HG03442 (cell line): ENCODE results near the gene STING1.
A peak's percentile ranks its signal among the peaks of the same experiment; 100 is the strongest.
"Not testable (repeated sequence)": the region's sequence is repeated elsewhere in the genome, so short reads cannot be mapped to it uniquely, and the experiment has no call there.

ENCODE experiments used
- ATAC-seq: cut with Tn5 transposase; IDR thresholded peaks from one replicate; pipeline ENCODE4 v1.9.1; 2021; ENCODE audit warnings: mild to moderate bottlenecking, moderate library complexity; ENCODE audit not compliant: unreplicated experiment

STING1 gene

DNA sequence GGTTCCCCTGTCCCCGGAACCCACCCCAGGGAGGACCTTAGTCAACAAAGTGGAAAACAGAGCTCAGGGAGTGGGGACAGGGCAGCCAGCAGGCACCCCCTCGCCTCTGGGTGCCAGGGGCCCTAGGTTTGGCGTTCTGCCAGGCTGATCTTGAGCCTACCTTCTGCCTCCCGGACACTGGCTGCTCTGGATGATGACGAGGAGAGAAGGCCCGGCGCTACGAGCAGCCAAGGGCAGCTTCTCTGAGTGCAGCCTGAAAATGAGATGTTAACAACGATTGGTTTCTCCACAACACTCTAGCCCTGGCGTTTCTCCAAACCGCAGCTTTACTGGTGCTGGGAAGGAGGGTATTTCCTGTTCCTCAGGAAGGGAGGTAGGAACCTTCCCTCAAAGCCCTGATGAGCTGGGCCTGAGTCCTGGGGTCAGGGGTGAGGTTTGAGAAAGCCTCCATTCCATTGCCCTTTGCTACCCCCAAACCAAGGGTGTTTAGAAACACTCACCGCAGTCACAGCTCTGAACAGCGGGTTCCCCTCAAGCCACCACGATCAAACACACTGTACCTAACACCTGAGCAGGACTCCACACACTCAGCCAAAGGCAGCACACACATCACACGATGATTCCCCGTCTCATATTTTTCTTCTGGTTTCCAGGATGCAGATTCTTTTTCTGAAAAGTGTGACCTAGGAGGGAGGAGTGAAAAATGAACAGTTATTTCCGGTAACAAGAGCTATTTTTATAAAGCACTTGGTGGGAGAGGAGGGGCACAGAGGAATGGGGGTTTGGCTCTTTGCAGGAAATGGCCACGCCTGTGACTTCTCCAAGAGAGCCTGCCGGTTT is at the start of gene STING1:
STING1 (minus strand) TSS at position 709 of the 840 bp plus-strand sequence. CDS start 1,054 bp downstream, outside the sequence.
- ATAC-seq: peak; percentile 50

DNA sequence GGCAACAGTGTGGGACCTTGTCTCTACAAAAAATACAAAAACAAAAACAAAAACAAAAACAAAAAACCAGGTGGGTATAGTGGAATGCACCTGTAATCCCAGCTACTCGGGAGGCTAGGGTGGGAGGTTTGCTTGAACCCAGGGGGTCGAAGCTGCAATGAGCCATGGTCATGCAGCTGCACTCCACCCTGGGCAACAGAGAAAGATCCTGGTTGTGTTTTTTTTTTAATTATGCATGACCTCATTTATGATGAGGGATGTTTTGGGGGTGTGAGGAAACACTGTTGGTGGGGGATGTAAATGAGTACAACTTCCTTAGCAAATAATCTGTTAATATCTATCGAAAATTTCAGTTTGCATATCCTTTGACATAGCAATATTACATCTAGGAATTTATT is 49.2 kb upstream of the STING1 start:
- ATAC-seq: no peak

DNA sequence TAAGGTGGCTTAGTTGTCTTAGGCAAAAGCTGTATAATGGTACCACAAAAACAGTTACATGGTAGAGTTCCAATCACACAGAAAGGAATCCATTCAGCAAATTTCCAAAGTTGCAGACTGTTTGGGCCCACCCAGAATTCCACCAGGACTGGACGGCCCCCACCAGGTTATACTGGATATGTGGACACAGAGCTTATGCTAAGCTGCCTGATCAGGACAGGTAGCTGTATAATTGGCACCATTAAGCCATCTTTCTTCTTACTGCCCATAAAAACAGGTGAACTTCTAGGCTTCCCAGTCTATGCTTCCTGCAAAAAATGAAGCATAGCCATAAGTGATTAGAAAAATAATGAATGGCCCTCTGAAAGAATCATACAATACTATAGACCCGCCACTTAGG is 47.5 kb upstream of the STING1 start:
- not testable (repeated sequence) for ATAC-seq

DNA sequence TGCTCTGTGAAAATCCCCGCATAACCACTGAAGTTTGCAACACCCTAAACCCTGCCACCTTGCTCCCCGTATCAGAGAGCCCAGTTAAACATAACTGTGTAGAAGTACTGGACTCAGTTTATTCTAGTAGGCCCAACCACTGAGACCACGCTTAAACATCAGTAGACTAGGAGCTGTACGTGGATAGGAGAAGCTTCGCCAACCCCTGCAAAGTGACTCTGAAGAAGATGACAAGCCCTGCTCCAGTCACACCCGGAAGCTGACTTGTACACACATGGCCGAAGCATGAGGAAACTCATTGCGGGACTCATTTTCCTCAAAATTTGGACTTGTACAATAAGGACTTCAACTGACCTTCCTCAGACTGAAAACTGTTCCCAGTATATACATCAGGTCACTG is 46.1 kb upstream of the STING1 start:
- not testable (repeated sequence) for ATAC-seq

DNA sequence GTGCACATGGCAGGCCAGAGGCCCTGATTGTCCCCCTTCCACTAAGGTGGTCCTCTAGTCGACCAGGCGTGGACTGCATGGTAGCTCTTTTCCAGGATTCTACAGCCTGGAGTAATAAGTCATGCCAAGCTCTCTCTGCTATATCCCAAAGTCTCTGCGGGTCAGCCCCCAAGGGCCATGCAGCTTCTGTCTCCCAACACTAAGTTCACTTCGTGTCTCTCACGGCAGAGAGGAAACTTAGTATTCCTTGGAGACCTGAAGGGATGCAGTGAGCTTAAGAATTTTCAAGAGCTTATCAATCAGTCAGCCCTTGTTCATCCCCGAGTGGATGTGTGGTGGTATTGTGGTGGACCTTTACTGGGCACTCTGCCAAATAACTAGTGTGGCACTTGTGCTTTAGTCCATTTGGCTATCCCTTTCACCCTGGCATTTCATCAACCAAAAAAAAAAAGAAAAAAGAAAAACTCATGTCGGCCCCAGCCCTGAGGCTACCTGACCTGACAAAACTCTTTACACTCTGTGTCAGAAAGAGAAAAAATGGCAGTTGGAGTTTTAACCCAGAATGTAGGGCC is 45.4 kb upstream of the STING1 start:
- not testable (repeated sequence) for ATAC-seq

DNA sequence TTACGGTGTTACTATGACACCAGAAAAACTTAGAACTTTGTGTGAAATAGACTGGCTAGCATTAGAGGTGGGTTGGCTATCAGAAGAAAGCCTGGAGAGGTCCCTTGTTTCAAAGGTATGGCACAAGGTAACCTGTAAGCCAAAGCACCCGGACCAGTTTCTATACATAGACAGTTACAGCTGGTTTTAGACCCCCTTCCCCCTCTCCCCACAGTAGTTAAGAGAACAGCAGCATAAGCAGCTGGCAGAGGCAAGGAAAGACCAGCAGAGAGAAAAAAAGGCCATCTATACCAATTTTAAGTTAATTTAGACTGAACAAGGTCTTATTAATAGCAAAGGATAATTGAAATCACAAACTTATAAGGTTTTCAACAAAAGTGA is 44.5 kb upstream of the STING1 start:
- not testable (repeated sequence) for ATAC-seq

DNA sequence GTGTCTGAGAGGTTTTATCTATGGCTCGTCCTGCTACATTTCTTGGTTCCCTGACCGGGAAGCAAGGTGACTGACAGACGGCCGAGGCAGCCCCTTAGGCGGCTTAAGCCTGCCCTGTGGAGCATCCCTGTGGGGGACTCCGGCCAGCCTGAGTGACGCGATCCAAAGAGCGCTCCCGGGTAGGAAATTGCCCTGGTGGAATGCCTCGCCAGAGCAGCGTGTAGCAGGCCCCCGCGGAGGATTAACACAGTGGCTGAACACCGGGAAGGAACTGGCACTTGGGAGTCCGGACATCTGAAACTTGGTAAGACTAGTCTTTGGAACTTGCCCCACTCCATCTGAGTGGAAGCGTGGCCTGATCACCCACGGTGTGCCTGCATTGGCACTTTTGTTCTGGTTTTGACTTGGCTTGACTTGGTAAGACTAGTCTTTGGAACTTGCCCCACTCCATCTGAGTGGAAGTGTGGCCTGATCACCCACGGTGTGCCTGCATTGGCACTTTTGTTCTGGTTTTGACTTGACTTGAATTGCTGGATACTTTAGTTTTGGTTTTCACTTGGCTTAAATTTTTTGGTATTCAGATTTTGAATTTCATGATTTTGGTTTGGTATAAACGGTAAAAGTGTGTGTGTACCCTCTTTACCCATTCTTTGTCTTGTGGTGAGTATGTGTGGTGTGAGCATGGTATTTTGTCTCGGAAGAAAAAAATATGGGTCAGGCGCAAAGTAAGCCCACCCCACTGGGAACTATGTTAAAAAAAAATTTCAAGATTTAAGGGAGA is 43.9 kb upstream of the STING1 start:
- ATAC-seq: not testable (repeated sequence)

DNA sequence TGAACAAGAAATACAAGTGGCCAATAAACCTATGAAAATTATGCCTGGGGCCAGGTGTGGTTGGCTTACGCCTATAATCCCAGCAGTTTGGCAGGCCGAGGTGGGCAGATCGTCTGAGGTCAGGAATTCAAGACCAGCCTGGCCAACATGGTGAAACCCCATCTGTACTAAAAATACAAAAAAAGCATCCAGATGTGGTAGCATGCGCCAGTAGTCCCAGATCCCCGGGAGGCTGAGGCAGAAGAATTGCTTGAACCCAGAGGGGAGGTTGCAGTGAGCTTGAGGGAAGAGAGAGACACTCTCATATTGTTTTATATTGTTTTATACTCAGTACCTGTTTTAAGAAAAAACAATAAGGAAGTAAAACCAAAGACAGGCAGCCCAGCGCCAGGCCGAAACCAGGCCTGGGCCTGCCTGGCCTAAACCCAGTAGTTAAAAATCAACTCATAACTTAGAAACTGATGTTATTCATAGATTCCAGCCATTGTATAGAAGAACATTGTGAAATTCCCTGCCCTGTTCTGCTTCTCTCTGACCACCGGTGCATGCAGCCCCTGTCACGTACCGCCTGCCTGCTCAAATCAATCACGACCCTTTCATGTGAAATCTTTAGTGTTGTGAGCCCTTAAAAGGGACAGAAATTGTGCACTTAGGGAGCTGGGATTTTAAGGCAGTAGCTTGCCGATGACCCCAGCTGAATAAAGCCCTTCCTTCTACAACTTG is 43.2 kb upstream of the STING1 start:
- not testable (repeated sequence) for ATAC-seq

DNA sequence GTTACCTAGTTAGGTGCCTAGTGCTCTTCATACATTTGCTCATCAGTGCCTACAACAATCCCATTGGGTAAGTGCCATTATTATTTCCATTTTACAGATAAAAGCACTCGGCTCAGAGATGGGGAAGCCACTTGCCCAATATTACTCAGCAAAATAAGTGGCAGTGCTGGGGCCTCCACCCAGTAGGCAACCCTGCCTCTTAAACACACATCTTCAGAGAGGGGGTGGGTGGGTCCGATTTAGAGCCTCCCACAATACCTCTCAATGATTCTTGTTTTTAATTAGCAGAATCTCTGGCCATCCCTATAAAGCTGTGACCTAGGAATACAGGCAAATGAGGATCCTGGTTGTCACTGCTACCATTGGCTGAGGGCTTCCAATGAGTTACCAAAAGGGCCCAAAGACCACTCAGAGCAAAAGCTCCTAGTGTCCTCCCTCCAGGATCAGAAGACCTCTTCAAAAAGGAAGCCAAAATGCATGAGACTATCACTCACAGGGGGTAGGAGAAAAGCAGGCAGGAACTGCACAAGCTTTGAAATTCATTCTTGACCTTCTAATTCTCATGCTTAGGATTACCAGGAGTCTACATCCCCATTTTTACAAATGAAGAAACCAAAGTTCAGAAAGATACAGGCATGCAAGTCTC is 42.5 kb upstream of the STING1 start:
- peak; percentile 45 for ATAC-seq

DNA sequence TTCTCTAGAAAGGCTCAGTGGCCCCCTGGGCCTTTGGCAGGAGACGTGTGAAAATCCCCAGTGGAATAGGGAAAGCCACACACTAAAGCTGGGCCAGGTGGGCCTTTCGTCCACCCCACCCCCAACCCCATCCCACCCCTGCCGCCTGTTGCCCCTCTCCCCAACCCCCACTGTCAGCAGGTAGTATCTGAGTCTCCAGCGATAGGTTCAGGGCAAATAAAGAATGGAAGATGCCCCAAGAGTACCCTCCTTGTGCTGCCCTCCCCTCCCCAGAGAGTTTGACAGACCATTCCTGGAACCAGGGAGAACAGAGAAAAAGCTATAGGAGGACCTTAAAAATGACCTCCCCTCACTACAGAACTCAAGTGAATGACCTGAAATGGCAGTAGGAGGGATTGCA is 41.9 kb upstream of the STING1 start:
- peak; percentile 15 for ATAC-seq

DNA sequence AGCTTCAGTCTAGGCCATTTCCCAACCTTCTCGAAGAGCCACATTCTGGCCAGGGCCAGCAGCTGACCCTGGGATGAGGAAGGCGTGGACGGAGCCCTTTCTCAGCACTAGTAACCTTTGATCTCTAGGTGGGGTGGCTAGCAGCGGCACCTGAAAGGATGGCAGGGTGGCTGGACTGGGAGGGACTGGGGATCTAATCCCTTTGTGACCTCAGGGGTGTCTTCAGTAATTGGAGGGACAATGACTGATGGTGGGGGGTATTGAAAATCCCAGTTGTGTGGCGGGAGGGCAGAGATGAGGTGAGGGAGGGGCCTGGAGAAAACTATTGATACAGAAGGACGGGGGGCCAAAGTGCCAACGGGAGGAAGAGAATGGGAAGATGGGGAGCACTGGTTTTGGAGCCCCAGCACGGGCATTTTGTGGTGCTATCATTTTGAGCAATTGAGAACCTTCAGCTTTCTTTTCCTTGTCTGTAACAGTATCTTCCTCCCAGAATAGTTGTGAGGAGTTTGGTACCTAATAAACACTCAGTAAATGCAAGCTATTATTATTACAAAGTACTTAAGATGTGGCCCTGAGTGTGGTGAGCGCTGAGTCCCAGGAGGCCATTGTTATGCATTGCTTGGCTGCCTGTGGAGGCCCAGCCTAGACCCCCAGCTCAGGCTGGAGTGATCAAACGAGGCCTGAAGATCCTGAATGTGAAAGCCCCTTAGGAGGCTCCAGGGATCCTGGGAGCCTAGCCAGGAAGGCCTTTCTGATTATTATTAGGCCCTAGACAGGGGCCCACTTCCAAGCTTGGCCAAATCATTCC is 41.3 kb upstream of the STING1 start:
- no peak for ATAC-seq

DNA sequence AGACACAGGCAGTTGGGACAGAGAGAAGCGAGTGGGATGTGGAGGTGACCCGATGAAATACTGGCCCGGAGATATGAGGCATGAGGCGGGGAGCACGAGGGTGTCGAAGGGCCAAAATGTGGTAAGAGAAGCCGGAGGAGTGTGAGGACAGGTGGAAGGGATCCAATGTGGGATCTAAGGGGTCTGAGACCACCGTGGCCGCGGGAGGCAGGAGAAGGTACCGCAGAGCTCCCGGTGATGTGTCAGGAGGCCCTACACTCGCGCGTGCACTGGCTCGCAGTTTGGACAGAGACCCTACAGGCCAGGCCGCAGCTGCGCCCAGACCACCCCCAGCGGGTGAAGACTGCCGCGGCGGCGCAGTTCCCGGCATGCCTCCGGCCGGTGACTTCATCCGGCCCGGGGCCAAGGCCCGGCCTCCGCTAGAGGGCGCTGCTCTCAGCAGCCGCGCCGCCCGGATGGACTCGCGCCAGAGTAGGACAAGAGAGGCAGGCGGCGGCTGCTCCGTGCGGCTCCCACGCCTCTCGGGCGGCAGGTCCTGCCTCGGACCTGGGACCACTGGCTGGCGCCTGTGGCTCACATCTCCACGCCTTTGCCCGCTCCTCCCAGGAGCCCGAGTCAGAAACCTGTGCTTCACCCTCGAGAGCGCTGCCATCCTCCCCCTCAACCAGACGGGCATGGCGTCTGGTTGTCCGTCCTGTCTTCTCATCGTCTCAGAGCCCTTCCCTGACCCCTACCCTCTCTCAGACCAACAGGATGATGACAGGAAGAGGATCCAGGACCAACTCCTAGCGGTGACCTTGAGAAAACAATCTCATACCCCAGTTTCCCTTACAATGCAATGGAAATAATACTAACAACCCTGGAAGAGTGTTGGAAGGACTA is 35.4 kb upstream of the STING1 start:
- peak; percentile 82 for ATAC-seq

DNA sequence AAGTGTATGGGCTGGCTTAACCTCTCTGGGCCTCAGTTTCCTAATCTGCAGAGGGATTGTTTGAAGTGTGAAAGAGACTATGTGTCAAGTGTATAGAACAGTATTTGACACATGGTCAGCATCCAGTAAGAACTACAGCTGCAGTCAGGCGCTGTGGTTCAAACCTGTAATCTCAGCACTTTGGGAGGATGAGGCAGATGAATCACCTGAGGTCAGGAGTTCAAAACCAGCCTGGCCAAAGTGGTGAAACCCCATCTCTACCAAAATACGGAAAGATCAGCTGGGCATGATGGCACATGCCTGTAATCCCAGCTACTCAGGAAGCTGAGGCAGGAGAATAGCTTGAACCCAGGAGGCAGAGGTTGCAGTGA is 31.9 kb upstream of the STING1 start:
- no peak for ATAC-seq

DNA sequence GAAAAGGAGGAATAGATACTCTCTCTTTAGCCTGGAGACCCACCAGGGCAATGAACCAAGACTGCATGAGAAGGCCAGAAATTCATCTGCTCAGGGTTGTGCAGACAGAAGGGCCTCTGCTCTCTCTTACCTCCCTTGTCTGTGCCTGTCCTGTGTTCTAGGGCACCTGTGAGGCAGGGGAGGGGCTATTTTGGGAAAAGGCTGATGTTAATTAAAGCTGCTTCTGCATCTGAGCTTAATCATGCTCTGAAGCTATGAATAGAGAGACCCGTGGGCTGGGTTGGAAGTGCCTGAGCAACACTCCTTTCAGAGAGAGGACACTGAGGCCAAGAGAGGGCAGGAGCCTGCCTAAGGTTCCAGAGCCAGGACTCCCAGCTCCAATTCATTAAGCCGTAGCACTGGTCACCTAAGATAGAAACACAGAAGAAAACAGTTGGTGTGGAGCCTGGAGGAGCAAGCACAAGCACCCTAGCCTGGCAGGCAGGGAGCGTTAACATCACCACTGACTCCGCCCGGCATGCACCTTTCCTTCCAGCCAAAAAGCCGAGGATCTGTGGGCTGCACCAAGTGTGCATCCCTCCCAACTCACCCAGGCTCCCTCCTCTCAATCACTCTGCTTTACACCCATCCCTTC is 31.4 kb upstream of the STING1 start:
- ATAC-seq: no peak

DNA sequence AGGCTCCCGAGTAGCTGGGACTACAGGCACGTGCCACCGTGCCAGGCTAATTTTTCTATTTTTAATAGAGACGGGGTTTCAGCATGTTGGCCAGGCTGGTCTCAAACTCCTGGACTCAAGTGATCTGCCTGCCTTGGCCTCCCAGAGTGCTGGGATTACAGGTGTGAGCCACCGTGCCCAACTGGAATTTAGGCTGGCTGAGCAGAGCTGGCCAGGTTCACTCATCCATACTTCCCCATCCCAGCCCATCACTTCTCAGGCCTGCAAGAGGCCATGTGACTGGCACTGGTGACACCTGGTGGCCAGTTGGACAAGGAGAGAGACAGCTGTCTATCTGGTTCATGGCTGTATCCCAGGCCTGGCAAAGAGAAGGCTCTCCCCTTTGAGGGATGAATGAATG is 30.9 kb upstream of the STING1 start:
- ATAC-seq: not testable (repeated sequence)

DNA sequence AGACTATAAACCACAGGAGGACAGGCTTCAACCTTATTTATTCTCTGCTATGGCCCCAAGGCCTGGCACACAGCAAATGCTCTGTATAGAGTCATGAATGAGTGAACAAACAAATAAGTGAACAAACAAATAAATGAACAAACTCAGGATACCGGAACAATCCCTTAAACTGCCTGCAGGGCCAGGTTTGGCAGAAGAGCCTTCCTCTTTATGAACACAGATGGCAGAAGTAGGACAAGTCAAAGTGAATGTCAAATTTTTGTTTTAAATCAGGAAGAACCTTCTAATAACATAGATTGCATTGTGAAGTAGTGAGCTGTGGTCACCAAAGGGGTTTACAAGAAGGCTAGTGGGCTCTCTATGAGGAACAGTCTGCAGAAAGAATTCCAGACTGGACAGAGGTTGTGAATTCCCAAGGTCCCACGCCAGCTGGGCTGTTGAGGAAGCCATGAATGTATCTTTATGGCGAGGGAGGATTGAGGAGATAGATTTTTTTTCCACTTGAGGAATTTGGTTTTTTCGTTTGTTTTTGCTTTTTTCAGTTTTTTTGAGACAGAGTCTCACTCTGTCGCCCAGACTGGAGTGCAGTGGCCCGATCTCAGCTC is 30.3 kb upstream of the STING1 start:
- no peak for ATAC-seq

DNA sequence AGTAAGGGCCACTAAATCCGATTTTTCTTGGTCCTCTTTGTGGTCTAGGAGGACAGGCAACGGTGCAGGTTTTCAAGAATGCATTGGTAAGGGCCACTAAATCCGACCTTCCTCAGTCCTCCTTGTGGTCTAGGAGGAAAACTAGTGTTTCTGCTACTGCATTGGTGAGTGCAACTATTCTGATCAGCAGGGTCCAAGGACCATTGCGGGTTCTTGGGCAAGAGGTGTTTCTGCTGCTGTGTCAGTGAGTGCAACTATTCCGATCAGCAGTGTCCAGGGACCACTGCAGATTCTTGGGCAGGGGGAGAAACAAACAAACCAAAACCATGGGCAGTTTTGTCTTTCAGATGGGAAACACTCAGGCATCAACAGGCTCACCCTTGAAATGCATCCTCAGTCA is 22.2 kb upstream of the STING1 start:
- not testable (repeated sequence) for ATAC-seq

DNA sequence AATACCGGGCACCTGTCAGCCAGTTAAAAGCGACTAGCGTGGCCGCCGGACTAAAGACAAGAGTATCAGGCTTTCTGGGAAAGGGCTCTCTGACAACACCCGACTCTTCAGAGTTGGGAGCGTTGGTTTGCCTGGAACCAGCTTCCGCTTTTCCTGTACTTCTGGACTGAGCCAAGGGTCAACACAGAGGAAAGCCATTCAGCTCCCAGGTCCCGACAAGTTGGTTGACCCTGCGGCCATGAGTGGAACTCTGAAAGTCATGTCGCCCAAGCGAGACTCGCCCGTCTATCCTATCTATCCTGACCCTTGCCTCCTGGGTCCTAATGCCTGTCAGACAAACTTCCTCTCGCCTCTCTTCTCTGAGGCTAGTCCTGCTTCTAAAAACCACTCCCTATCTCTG is 21.3 kb upstream of the STING1 start:
- ATAC-seq: not testable (repeated sequence)
